Measurements from ENCODE around the gene NR1D1. TPM values are rescaled to one million over a fixed set of nuclear protein-coding genes. Genes with fewer than 3 reads are reported as not detected.

The NR1D1 gene
- polyA plus RNA-seq, 1 of the 3 experiments (the other 2 are of a cell fraction): 6.5 TPM

DNA sequence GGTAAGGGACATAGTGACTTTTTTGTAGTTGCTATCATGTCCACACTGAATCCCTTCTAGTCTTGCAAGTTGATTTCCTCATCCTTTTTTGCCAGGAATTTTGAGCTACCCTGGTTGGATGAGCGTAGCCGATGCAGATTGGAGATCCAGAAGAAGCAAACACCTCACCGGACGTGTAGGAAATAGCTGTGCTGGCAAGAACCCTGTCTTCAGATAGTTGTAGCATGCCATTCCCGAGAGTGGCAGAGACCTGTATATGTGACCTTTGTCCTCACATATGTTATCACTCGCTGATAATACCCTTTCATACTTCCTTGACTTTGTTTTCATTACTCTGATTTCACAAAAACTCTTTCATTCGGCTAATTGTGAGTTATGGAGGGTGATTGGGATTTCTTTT lies 33.8 kb upstream of the NR1D1 start:
- Histone ChIP-seq H3K79me2 (ENCODE audit: insufficient read depth) (peaks cover 61% of the 10 kb centered on the region), H3K4me2 (no peak overlapping the region), H3K27me3 (ENCODE audit: insufficient read depth) (no peaks in the 10 kb centered on the region), H3K27ac (ENCODE audit: low read depth in 2 of 2, low read length in 1 of 2) (no peak overlapping the region), H2AFZ (ENCODE audit: low read depth) (no peak overlapping the region), H3K4me1 (ENCODE audit: control insufficient read depth in 1 of 2, insufficient read depth in 2 of 2, low read depth in 1 of 2, low read length in 1 of 2) (no peaks in the 10 kb centered on the region), H3K9ac (no peak overlapping the region), H3K9me2 (no peaks in the 10 kb centered on the region), H3K36me3 (replicated peaks in 1 of 2; ENCODE audit: control insufficient read depth in 1 of 2, insufficient read depth in 2 of 2, low read length in 1 of 2) (peaks cover 74 to 81% of the 10 kb centered on the region in 2 experiments), H3K9me3 (no peaks in the 10 kb centered on the region), H3F3A (replicated peaks; ENCODE audit: insufficient read depth) (peaks cover 54% of the 10 kb centered on the region), H3K4me3 (ENCODE audit: low read depth in 2 of 2, low read length in 1 of 2) (no peak overlapping the region), H4K20me1 (ENCODE audit: insufficient read depth) (no peaks in the 10 kb centered on the region; the same call in 1 of the 2 replicates)
- TF ChIP-seq YY1 (IDR thresholded peaks at IDR 0.05; ENCODE audit: low read depth) (no peak), RCOR1 (IDR thresholded peaks at IDR 0.05; ENCODE audit: low read length) (no peak), SIN3A (IDR thresholded peaks at IDR 0.05; ENCODE audit: borderline replicate concordance, low read depth, low read length) (no peak), RAD21 (IDR thresholded peaks at IDR 0.05; ENCODE audit: low read length) (no peak), TAF1 (IDR thresholded peaks at IDR 0.05; ENCODE audit: borderline replicate concordance, low read depth, low read length) (no peak), ELF1 (IDR thresholded peaks at IDR 0.05) (no peak), TEAD4 (IDR thresholded peaks at IDR 0.05; ENCODE audit: borderline replicate concordance, insufficient read depth) (no peak), GATA2 (CRISPR knock-in tag; IDR thresholded peaks at IDR 0.05) (no peak), SMC3 (IDR thresholded peaks at IDR 0.05; ENCODE audit: low read depth, low read length) (no peak), FOXJ3 (CRISPR knock-in tag; IDR thresholded peaks at IDR 0.05) (no peak), EZH2phosphoT487 (IDR thresholded peaks at IDR 0.05; ENCODE audit: borderline replicate concordance, low read depth) (no peak), POLR2AphosphoS5 (IDR thresholded peaks at IDR 0.05; ENCODE audit: low read depth, low read length) (no peak)
- TF ChIP-seq, protein P1, sequence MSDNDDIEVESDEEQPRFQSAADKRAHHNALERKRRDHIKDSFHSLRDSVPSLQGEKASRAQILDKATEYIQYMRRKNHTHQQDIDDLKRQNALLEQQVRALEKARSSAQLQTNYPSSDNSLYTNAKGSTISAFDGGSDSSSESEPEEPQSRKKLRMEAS (IDR thresholded peaks at IDR 0.05; ENCODE audit: low read depth): no peak
- TF ChIP-seq, protein P2, sequence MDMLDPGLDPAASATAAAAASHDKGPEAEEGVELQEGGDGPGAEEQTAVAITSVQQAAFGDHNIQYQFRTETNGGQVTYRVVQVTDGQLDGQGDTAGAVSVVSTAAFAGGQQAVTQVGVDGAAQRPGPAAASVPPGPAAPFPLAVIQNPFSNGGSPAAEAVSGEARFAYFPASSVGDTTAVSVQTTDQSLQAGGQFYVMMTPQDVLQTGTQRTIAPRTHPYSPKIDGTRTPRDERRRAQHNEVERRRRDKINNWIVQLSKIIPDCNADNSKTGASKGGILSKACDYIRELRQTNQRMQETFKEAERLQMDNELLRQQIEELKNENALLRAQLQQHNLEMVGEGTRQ (IDR thresholded peaks at IDR 0.05; ENCODE audit: borderline replicate concordance, low read depth, low read length): no peak
- TF ChIP-seq, protein P3, sequence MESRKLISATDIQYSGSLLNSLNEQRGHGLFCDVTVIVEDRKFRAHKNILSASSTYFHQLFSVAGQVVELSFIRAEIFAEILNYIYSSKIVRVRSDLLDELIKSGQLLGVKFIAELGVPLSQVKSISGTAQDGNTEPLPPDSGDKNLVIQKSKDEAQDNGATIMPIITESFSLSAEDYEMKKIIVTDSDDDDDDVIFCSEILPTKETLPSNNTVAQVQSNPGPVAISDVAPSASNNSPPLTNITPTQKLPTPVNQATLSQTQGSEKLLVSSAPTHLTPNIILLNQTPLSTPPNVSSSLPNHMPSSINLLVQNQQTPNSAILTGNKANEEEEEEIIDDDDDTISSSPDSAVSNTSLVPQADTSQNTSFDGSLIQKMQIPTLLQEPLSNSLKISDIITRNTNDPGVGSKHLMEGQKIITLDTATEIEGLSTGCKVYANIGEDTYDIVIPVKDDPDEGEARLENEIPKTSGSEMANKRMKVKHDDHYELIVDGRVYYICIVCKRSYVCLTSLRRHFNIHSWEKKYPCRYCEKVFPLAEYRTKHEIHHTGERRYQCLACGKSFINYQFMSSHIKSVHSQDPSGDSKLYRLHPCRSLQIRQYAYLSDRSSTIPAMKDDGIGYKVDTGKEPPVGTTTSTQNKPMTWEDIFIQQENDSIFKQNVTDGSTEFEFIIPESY (IDR thresholded peaks at IDR 0.05; ENCODE audit: borderline replicate concordance, low read depth): no peak
- TF ChIP-seq, protein P4, sequence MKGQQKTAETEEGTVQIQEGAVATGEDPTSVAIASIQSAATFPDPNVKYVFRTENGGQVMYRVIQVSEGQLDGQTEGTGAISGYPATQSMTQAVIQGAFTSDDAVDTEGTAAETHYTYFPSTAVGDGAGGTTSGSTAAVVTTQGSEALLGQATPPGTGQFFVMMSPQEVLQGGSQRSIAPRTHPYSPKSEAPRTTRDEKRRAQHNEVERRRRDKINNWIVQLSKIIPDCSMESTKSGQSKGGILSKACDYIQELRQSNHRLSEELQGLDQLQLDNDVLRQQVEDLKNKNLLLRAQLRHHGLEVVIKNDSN (IDR thresholded peaks at IDR 0.05; ENCODE audit: borderline replicate concordance, low read depth): no peak
- TF ChIP-seq, protein P5, sequence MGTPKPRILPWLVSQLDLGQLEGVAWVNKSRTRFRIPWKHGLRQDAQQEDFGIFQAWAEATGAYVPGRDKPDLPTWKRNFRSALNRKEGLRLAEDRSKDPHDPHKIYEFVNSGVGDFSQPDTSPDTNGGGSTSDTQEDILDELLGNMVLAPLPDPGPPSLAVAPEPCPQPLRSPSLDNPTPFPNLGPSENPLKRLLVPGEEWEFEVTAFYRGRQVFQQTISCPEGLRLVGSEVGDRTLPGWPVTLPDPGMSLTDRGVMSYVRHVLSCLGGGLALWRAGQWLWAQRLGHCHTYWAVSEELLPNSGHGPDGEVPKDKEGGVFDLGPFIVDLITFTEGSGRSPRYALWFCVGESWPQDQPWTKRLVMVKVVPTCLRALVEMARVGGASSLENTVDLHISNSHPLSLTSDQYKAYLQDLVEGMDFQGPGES (IDR thresholded peaks at IDR 0.05; ENCODE audit: low read depth, low read length): no peak
- TF ChIP-seq, protein P6, sequence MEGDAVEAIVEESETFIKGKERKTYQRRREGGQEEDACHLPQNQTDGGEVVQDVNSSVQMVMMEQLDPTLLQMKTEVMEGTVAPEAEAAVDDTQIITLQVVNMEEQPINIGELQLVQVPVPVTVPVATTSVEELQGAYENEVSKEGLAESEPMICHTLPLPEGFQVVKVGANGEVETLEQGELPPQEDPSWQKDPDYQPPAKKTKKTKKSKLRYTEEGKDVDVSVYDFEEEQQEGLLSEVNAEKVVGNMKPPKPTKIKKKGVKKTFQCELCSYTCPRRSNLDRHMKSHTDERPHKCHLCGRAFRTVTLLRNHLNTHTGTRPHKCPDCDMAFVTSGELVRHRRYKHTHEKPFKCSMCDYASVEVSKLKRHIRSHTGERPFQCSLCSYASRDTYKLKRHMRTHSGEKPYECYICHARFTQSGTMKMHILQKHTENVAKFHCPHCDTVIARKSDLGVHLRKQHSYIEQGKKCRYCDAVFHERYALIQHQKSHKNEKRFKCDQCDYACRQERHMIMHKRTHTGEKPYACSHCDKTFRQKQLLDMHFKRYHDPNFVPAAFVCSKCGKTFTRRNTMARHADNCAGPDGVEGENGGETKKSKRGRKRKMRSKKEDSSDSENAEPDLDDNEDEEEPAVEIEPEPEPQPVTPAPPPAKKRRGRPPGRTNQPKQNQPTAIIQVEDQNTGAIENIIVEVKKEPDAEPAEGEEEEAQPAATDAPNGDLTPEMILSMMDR (IDR thresholded peaks at IDR 0.05): no peak
- TF ChIP-seq, protein P7, sequence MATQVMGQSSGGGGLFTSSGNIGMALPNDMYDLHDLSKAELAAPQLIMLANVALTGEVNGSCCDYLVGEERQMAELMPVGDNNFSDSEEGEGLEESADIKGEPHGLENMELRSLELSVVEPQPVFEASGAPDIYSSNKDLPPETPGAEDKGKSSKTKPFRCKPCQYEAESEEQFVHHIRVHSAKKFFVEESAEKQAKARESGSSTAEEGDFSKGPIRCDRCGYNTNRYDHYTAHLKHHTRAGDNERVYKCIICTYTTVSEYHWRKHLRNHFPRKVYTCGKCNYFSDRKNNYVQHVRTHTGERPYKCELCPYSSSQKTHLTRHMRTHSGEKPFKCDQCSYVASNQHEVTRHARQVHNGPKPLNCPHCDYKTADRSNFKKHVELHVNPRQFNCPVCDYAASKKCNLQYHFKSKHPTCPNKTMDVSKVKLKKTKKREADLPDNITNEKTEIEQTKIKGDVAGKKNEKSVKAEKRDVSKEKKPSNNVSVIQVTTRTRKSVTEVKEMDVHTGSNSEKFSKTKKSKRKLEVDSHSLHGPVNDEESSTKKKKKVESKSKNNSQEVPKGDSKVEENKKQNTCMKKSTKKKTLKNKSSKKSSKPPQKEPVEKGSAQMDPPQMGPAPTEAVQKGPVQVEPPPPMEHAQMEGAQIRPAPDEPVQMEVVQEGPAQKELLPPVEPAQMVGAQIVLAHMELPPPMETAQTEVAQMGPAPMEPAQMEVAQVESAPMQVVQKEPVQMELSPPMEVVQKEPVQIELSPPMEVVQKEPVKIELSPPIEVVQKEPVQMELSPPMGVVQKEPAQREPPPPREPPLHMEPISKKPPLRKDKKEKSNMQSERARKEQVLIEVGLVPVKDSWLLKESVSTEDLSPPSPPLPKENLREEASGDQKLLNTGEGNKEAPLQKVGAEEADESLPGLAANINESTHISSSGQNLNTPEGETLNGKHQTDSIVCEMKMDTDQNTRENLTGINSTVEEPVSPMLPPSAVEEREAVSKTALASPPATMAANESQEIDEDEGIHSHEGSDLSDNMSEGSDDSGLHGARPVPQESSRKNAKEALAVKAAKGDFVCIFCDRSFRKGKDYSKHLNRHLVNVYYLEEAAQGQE (IDR thresholded peaks at IDR 0.05; ENCODE audit: low read depth, low read length): no peak
- no peak for DNase-seq
- POLR2A ChIA-PET: interaction anchor here (1.5 kb wide), 1 partner anchor 10 kb away, joined by 8 read pairs; no protein-coding TSS in a partner anchor
- CTCF ChIA-PET: interaction anchor here (1.0 to 1.5 kb wide), 4 partner anchors 10 to 99 kb away, joined by 3 to 8 read pairs (median 4); no protein-coding TSS in a partner anchor
- WGBS (ENCODE audit: low lambda C conversion rate): 92% methylated on average over 7 of the region's 7 CpGs
